Peyer's patch (tissue), 4 donors: ENCODE data around the gene SPATS2. TPM values are rescaled to one million over a fixed set of nuclear protein-coding genes. Genes with fewer than 3 reads are reported as not detected.

Experiments
- DNase-seq, 3 donors: peaks; one replicate each; pipeline ENCODE4 v3.0.0-alpha.2; 2017 to 2019
- H3K27ac ChIP-seq, 4 donors: fragments of 200-600 bp; sonication (generic); one replicate each; pipeline ENCODE4 v1.5.1; 2016 to 2019
- H3K27me3 ChIP-seq, 2 donors: fragments of 200-600 bp; sonication (generic); one replicate each; pipeline ENCODE4 v1.5.1; 2019
- H3K36me3 ChIP-seq, 3 donors: fragments of 200-600 bp; sonication (generic); one replicate each; pipeline ENCODE4 v1.5.1; 2016 to 2019
- H3K4me1 ChIP-seq, 4 donors: fragments of 200-600 bp; sonication (generic); one replicate each; pipeline ENCODE4 v1.5.1; 2016 to 2019
- H3K4me3 ChIP-seq, 4 donors: fragments of 200-600 bp; sonication (generic); 1 replicate in 3 of 4; 2 replicates in 1 of 4; pipeline ENCODE4 v1.5.1; 2016 to 2019; ENCODE audit warnings: mild to moderate bottlenecking in 1 of 4
- H3K9me3 ChIP-seq, 4 donors: fragments of 200-600 bp; sonication (generic); one replicate each; pipeline ENCODE4 v1.5.1; 2016 to 2019; ENCODE audit warnings: mild to moderate bottlenecking in 1 of 4
- POLR2A ChIP-seq, 2 donors: fragments of 450-650 bp; IDR thresholded peaks; one replicate each; pipeline ENCODE4 v1.5.1; 2017; ENCODE audit warnings: antibody characterized with exemption in 2 of 2, mild to moderate bottlenecking in 2 of 2, moderate library complexity in 2 of 2
- total RNA-seq, 4 donors: library from RNA; depleted of rRNA; stranded (reverse); fragments of >200 nt; gene quantifications; one replicate each; pipeline ENCODE4 v1.1.0, GENCODE V29; 2016
- TF ChIP-seq, protein P1 (sequence below), 6 experiments: fragments of 450-650 bp in 4 of 6; fragments of 200-600 bp in 2 of 6; sonication (generic) in 1 of 6; IDR thresholded peaks; one replicate each; pipeline ENCODE4 v1.5.1; 2017 to 2019; ENCODE audit warnings: antibody characterized with exemption in 6 of 6, mild to moderate bottlenecking in 3 of 6, moderate library complexity in 1 of 6

SPATS2 gene
- total RNA-seq, 4 donors from 2014 or later = 20.2 to 49.5 (median 24.8) TPM

DNA sequence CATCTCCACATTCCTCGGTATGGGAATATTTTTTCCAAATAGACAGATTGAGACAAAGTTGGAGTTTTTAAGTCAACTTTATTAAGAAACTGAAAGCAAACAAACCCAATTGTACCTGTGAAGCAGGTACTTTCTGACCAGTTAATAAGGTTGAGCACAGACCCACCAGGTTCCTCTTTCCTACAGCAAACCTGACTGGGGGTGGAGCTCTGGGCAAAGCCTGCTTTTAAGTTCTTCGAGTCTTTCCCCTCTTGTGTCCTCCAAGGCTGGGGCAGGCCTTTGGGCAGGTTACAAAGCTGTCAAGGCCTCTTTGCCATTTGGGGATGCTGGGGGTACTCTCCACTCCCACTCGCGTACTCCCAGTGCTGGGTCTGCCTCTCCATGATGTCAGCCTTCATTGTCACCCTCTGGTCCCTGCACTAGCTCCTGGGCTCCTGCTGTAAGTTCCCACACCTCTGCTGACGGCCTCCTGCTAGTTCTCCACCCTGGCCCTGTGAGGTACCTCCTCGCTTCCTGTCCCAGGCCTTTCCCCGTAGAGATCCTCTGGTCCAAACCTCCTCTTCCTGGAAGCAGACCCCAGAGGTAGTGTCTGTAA, 174.7 kb downstream of the SPATS2 start:
- no peaks in the 10 kb centered on the region for H3K9me3 ChIP-seq
- no peaks in the 10 kb centered on the region for H3K36me3 ChIP-seq
- H3K27ac ChIP-seq = no peak overlapping the region
- no peak overlapping the region for H3K4me3 ChIP-seq
- TF ChIP-seq, protein P1, sequence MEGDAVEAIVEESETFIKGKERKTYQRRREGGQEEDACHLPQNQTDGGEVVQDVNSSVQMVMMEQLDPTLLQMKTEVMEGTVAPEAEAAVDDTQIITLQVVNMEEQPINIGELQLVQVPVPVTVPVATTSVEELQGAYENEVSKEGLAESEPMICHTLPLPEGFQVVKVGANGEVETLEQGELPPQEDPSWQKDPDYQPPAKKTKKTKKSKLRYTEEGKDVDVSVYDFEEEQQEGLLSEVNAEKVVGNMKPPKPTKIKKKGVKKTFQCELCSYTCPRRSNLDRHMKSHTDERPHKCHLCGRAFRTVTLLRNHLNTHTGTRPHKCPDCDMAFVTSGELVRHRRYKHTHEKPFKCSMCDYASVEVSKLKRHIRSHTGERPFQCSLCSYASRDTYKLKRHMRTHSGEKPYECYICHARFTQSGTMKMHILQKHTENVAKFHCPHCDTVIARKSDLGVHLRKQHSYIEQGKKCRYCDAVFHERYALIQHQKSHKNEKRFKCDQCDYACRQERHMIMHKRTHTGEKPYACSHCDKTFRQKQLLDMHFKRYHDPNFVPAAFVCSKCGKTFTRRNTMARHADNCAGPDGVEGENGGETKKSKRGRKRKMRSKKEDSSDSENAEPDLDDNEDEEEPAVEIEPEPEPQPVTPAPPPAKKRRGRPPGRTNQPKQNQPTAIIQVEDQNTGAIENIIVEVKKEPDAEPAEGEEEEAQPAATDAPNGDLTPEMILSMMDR (IDR thresholded peaks at IDR 0.05) = no peak
- TF ChIP-seq POLR2A (IDR thresholded peaks at IDR 0.05) = no peak
- no peak for DNase-seq
- peaks cover 3 to 25% (median 11%) of the 10 kb centered on the region in 4 donors for H3K4me1 ChIP-seq
- peaks cover 2 to 25% of the 10 kb centered on the region in 2 donors for H3K27me3 ChIP-seq

DNA sequence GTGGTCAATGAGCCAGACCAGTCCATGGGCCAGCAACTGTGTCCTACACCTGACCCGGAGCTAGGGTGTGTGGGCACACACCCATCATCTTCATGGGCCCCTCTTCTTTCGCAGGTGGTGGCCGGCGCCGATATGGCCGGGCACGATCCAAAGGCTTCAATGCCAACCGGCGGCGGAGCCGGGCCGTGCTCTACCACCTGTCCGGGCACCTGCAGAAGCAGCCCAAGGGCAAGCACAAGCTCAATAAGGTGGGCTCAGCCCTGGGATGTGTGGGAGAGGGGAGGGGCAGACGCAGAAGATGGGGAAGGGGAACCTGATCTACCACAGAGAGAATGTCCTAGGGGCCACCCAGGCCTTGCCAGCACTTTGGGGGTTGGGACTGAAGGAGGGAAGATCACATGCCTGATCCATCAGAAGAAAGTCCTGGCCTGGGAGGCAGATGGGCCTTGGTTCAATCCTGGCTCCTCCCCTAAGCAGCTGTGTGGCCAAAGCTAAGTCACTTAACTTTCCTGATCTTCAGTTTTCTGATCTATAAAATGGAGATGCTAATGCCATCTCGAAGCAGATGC, 175.4 kb downstream of the SPATS2 start:
- H3K4me3 ChIP-seq = no peak overlapping the region
- H3K4me1 ChIP-seq = peaks cover 3 to 19% (median 8%) of the 10 kb centered on the region in 4 donors
- peaks cover 2 to 21% of the 10 kb centered on the region in 2 donors for H3K27me3 ChIP-seq
- TF ChIP-seq POLR2A (IDR thresholded peaks at IDR 0.05) = no peak
- TF ChIP-seq, protein P1 (IDR thresholded peaks at IDR 0.05) = no peak
- DNase-seq = no peak
- no peaks in the 10 kb centered on the region for H3K9me3 ChIP-seq
- H3K27ac ChIP-seq = no peak overlapping the region
- H3K36me3 ChIP-seq = no peaks in the 10 kb centered on the region

DNA sequence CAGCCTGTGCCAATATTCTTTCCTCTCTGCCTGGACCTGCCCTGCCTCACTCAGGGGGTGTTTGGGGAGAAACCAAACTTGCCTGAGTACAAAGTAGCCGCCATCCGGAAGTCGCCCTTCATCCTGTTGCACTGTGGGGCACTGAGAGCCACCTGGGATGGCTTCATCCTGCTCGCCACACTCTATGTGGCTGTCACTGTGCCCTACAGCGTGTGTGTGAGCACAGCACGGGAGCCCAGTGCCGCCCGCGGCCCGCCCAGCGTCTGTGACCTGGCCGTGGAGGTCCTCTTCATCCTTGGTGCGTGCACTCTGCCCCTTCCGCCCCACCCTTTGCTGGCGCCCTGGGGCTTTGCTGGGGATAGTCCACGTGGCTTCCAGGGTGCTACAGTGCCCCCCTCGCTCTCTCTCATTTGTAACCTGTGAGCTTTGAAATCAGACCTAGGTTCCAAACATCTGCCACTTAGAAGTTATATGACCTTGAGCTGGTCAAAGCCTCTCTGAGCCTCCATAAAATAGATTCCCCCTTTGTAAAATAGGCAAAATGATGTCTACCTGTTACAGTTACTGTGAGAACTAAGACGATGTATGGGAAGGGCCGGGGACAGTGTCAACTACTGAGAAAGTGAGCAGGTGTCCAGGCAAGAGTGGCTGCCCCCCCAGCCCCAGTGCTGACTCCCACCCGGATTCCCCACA, 176.1 kb downstream of the SPATS2 start:
- Histone ChIP-seq H3K27ac (no peak overlapping the region), H3K36me3 (no peaks in the 10 kb centered on the region), H3K4me1 (peaks cover 0 to 12% (median 5%) of the 10 kb centered on the region in 4 donors), H3K4me3 (no peak overlapping the region), H3K27me3 (peaks cover 2 to 15% of the 10 kb centered on the region in 2 donors), H3K9me3 (no peaks in the 10 kb centered on the region)
- no peak for TF ChIP-seq POLR2A (IDR thresholded peaks at IDR 0.05)
- TF ChIP-seq, protein P1 (IDR thresholded peaks at IDR 0.05) = no peak
- DNase-seq = peak in 1 of 3 donors; percentile 49

DNA sequence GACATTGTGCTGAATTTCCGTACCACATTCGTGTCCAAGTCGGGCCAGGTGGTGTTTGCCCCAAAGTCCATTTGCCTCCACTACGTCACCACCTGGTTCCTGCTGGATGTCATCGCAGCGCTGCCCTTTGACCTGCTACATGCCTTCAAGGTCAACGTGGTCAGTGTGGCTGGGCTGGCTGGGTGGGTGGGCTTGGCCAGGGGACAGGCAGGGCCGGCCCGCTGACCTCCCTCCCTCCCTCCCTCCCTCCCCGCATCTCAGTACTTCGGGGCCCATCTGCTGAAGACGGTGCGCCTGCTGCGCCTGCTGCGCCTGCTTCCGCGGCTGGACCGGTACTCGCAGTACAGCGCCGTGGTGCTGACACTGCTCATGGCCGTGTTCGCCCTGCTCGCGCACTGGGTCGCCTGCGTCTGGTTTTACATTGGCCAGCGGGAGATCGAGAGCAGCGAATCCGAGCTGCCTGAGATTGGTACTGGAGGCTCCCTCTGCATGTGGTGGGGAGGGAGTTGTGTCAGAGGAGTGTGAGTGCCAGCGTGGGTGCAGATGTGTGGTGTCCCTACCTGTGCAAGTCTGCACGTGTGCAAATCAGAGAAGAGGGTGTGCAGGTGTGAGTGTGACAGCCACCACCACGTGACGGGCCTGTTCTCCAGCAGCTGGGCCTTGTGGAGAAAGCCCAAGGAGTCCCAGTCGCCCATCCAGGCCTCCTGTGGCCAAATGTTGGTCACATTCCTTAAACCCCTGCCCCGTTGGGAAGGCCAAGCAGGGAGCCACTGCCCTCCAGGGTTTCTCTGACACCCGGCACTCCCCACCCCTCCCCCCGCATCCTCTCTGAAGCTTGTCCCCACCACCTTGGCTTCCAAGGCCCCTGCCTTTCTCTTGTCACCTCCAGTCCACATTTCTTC, 176.9 kb downstream of the SPATS2 start:
- H3K4me3 ChIP-seq = no peak overlapping the region
- DNase-seq = peak in 1 of 3 donors; percentile 42
- H3K27ac ChIP-seq = no peak overlapping the region
- peaks cover 0 to 16% (median 8%) of the 10 kb centered on the region in 4 donors for H3K4me1 ChIP-seq
- H3K36me3 ChIP-seq = no peaks in the 10 kb centered on the region
- peaks cover 2 to 9% of the 10 kb centered on the region in 2 donors for H3K27me3 ChIP-seq
- H3K9me3 ChIP-seq = no peaks in the 10 kb centered on the region
- TF ChIP-seq, protein P1 (IDR thresholded peaks at IDR 0.05) = no peak
- TF ChIP-seq POLR2A (IDR thresholded peaks at IDR 0.05) = no peak

DNA sequence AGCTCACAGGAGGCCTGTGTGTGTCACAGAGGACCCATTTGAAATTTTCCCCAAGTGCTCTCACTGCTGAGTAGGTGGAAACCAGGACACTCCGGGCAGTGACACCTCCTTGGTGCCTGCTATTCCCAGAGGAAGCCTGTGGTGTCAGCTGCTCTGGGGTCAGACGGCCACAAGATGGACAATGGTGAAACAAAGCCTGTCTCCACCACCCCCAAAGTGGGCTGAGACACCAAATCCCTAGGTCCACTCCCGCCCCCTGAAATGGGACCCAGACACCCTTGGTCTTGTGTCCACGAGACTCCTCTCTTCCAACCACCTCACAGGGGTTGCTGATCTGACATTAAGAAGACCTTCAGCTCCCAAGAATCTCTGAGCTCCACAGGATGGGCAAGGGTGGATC, 178.6 kb downstream of the SPATS2 start:
- no peaks in the 10 kb centered on the region for H3K9me3 ChIP-seq
- no peaks in the 10 kb centered on the region for H3K36me3 ChIP-seq
- no peak overlapping the region for H3K27ac ChIP-seq
- H3K4me1 ChIP-seq = peaks cover 0 to 16% (median 6%) of the 10 kb centered on the region in 4 donors
- DNase-seq = no peak
- no peak for TF ChIP-seq POLR2A (IDR thresholded peaks at IDR 0.05)
- TF ChIP-seq, protein P1 (IDR thresholded peaks at IDR 0.05) = no peak
- H3K4me3 ChIP-seq = no peak overlapping the region
- no peaks in the 10 kb centered on the region for H3K27me3 ChIP-seq
